Neural crest cell (in vitro differentiated cells): ENCODE data around the gene ZCCHC24. TPM values are rescaled to one million over a fixed set of nuclear protein-coding genes. Genes with fewer than 3 reads are reported as not detected.

Experiments
- DNase-seq: peaks from one replicate; pipeline ENCODE4 v3.0.0; 2021; ENCODE audit warnings: low read depth, mixed read lengths, low spot score
- H3K27ac Mint-ChIP-seq: one replicate; pipeline ENCODE4 v1.8.0; 2021; ENCODE audit warnings: mild to moderate bottlenecking, mixed read lengths; ENCODE audit not compliant: unreplicated experiment
- H3K27me3 Mint-ChIP-seq: 2 replicates; pipeline ENCODE4 v1.8.0; 2021; ENCODE audit warnings: low read depth, mild to moderate bottlenecking, mixed read lengths
- H3K36me3 Mint-ChIP-seq: 2 replicates; pipeline ENCODE4 v1.8.0; 2021; ENCODE audit warnings: low read depth, mild to moderate bottlenecking, mixed read lengths
- H3K4me1 Mint-ChIP-seq: 2 replicates; pipeline ENCODE4 v1.8.0; 2021; ENCODE audit warnings: mixed read lengths
- H3K4me3 Mint-ChIP-seq: one replicate; pipeline ENCODE4 v1.8.0; 2021; ENCODE audit warnings: mild to moderate bottlenecking, mixed read lengths
- H3K9me3 Mint-ChIP-seq: 2 replicates; pipeline ENCODE4 v1.8.0; 2021; ENCODE audit warnings: mixed read lengths
- total RNA-seq: library from RNA; stranded (reverse); gene quantifications from 2 replicates; pipeline ENCODE4 v1.2.1, GENCODE V29; 2021
- TF ChIP-seq, protein P1 (sequence below): fragments of 200-600 bp; sonication (generic); conservative IDR thresholded peaks from 2 replicates; pipeline ENCODE4 v1.5.0; 2021; ENCODE audit warnings: antibody characterized with exemption, mild to moderate bottlenecking

ZCCHC24 gene
- total RNA-seq, 1 donor from 2014 or later = 26.5 TPM

DNA sequence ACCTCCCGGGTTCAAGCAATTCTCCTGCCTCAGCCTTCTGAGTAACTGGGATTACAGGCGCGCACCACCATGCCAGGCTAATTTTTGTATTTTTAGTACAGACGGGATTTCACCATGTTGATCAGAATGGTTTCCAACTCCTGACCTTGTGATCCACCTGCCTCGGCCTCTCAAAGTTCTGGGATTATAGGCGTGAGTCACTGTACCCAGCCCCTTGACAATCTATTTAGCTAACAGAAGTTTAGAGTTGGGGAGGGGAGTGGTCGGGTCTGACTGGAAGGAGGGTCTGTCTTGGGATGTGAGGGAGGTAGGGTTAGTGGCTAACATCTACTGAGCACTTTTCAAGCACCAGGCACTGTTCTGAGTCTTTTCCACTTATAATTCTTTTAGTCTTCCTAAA is 27.0 kb upstream of the ZCCHC24 start:
- Mint-ChIP-seq H3K36me3 (no peaks in the 10 kb centered on the region), H3K27me3 (no peaks in the 10 kb centered on the region), H3K27ac (no peak overlapping the region), H3K9me3 (no peaks in the 10 kb centered on the region), H3K4me3 (no peak overlapping the region), H3K4me1 (peaks cover 5% of the 10 kb centered on the region)
- no peak for DNase-seq
- TF ChIP-seq, protein P1, sequence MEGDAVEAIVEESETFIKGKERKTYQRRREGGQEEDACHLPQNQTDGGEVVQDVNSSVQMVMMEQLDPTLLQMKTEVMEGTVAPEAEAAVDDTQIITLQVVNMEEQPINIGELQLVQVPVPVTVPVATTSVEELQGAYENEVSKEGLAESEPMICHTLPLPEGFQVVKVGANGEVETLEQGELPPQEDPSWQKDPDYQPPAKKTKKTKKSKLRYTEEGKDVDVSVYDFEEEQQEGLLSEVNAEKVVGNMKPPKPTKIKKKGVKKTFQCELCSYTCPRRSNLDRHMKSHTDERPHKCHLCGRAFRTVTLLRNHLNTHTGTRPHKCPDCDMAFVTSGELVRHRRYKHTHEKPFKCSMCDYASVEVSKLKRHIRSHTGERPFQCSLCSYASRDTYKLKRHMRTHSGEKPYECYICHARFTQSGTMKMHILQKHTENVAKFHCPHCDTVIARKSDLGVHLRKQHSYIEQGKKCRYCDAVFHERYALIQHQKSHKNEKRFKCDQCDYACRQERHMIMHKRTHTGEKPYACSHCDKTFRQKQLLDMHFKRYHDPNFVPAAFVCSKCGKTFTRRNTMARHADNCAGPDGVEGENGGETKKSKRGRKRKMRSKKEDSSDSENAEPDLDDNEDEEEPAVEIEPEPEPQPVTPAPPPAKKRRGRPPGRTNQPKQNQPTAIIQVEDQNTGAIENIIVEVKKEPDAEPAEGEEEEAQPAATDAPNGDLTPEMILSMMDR = no peak

DNA sequence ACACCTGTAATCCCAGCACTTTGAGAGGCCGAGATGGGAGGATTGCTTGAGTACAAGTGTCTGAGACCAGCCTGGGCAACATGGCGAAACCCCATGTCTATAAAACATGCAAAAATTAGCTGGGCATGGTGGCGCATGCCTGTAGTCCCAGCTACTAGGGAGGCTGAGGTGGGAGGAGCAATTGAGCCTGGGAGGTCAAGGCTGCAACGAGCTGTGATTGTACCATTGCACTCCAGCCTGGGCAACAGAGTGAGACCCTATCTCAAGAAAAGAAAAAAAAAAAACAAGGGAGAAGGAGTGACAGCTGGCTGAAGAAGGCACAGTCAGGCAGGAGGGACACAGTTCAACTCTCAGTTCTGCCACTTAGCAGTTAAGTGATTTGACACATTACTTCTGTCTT is 26.4 kb upstream of the ZCCHC24 start:
- DNase-seq = no peak
- peaks cover 5% of the 10 kb centered on the region for H3K4me1 Mint-ChIP-seq
- H3K27me3 Mint-ChIP-seq = no peaks in the 10 kb centered on the region
- TF ChIP-seq, protein P1 = no peak
- H3K36me3 Mint-ChIP-seq = no peaks in the 10 kb centered on the region
- H3K27ac Mint-ChIP-seq = no peak overlapping the region
- H3K4me3 Mint-ChIP-seq = no peak overlapping the region
- no peaks in the 10 kb centered on the region for H3K9me3 Mint-ChIP-seq

DNA sequence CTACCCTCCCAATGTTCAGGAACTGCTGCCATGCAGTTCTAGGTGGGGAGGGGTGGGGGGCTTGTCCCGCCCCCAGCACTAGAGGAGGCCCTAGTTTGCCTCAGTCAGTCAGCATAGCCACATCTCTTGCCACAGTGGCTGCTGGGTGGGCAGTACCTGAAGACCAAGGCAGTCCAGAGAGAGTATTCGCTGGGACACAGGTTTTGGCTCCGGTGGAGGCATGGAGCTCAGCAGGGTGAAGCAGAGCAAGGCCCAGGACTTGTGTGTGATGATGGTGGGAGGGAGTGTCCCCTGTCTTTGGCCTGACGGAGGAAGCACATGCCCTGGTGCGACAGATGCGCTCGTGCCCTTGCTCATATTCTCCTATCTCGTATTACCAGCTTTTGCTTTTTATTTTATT is 24.7 kb upstream of the ZCCHC24 start:
- Mint-ChIP-seq H3K4me1 (peaks cover 5% of the 10 kb centered on the region), H3K36me3 (no peaks in the 10 kb centered on the region), H3K27ac (no peak overlapping the region), H3K9me3 (no peaks in the 10 kb centered on the region), H3K4me3 (no peak overlapping the region), H3K27me3 (no peaks in the 10 kb centered on the region)
- DNase-seq = no peak
- TF ChIP-seq, protein P1 = no peak

DNA sequence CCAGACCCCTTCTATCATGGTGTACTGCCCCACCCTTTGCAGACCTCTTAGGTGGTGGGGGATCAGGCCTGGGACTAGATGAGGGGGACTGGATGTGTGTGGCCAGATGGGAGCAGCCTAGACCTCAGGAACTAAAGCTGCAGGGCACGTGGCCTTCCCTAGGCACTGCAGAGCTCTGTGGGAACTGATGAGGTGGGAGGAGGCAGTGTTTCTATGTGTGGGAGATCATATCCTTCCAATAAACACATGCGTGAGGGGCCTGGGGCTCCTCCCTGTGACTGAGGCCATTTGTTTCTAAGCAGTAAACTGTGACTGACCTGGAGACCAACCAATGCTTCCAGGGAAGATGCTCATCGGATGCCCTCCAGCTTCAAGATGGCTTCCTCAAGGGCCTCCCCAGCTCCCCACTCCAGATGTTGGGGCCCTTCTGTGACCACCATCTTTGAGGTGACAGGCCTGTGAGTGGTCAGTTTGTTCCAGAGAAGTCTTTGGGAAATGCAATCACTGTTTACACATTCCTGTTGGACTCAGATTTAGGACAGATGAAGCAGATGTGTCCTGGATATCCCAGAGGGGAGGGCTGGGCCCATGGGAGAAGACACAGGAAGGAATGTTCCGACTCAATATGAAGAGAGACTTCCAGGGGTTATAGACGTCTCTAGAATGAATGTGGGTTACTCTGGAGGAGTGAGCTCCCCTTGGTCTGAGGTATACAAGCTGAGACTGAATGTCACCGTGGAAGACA is 23.6 kb upstream of the ZCCHC24 start:
- no peak for DNase-seq
- Mint-ChIP-seq H3K4me1 (peaks cover 5% of the 10 kb centered on the region), H3K4me3 (no peak overlapping the region), H3K9me3 (no peaks in the 10 kb centered on the region), H3K36me3 (no peaks in the 10 kb centered on the region), H3K27me3 (no peaks in the 10 kb centered on the region), H3K27ac (peak overlapping the region; percentile 47)
- TF ChIP-seq, protein P1 = no peak

DNA sequence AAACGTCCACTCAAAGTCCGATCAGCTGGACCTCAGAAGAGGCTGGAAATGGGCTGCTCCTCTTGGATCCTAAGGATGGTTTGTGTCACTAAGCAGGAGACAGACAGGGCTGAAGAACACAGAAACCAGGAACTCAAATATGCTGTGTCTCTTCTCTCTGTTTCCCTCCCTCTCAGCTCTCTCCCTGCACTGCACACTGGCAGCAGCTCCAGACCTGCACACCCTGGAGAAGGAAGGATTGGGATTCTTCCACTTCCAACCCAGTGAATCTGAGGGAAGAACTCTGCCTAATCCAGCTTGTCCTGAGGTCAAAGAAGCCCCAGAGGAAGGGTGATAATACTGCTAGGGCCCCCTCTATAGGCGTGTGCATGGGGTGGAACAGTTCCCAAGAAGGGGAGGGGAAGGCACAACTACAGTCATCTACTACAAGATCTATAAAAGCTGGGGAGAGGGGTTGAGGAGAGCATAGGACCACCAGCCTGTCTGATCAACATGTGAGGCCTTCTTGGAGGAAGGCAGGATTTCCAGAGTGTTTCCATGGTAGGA is 22.7 kb upstream of the ZCCHC24 start:
- Mint-ChIP-seq H3K9me3 (no peaks in the 10 kb centered on the region), H3K36me3 (no peaks in the 10 kb centered on the region), H3K4me1 (peaks cover 3% of the 10 kb centered on the region), H3K27me3 (no peaks in the 10 kb centered on the region), H3K27ac (no peak overlapping the region), H3K4me3 (no peak overlapping the region)
- TF ChIP-seq, protein P1 = no peak
- DNase-seq = no peak
